ENCODE data around the gene MTMR12. TPM values are rescaled to one million over a fixed set of nuclear protein-coding genes. Genes with fewer than 3 reads are reported as not detected.

Gene MTMR12
- total and polyA plus RNA-seq, 2 donors from 2014 or later = 9.3 to 52.8 TPM

- FAIRE-seq (no peak), DNase-seq (no peak)
- no peak for TF ChIP-seq CTCF (IDR thresholded peaks at IDR 0.05; ENCODE audit: borderline replicate concordance, extremely low read depth, insufficient read depth)
- H3K9me3 ChIP-seq (ENCODE audit: control insufficient read depth in 2 of 3, insufficient read depth in 1 of 3, low read length in 3 of 3) = no peaks in the 10 kb centered on the region
- peaks cover 3 to 40% (median 11%) of the 10 kb centered on the region in 3 donors for H3K36me3 ChIP-seq (ENCODE audit: control insufficient read depth in 2 of 3, insufficient read depth in 3 of 3, low read length in 3 of 3)
- H3K27ac ChIP-seq (ENCODE audit: low read depth in 2 of 2, low read length in 2 of 2) = no peak overlapping the region
- H3K9ac ChIP-seq (ENCODE audit: low read length in 3 of 3) = no peak overlapping the region
- peaks cover 0 to 18% (median 4%) of the 10 kb centered on the region in 3 donors for H3K4me1 ChIP-seq (ENCODE audit: control insufficient read depth in 2 of 3, insufficient read depth in 2 of 3, low read depth in 1 of 3, low read length in 3 of 3)
- no peak overlapping the region for H3K4me3 ChIP-seq (ENCODE audit: low read length in 3 of 3)
- intact Hi-C loops (cut with DNase I) = no loop called here
- H3K27me3 ChIP-seq (ENCODE audit: control insufficient read depth, insufficient read depth, low read length) = no peaks in the 10 kb centered on the region
Observed at GRCh38 chr5:32245742-32246141, 67.0 kb downstream of the MTMR12 start.

- DNase-seq (no peak), FAIRE-seq (no peak)
- Histone ChIP-seq H3K36me3 (ENCODE audit: control insufficient read depth in 2 of 3, insufficient read depth in 3 of 3, low read length in 3 of 3) (peaks cover 3 to 47% (median 11%) of the 10 kb centered on the region in 3 donors), H3K9me3 (ENCODE audit: control insufficient read depth in 2 of 3, insufficient read depth in 1 of 3, low read length in 3 of 3) (no peaks in the 10 kb centered on the region), H3K4me1 (ENCODE audit: control insufficient read depth in 2 of 3, insufficient read depth in 2 of 3, low read depth in 1 of 3, low read length in 3 of 3) (peaks cover 0 to 18% (median 0%) of the 10 kb centered on the region in 3 donors), H3K27ac (ENCODE audit: low read depth in 2 of 2, low read length in 2 of 2) (no peak overlapping the region), H3K27me3 (ENCODE audit: control insufficient read depth, insufficient read depth, low read length) (no peaks in the 10 kb centered on the region), H3K4me3 (ENCODE audit: low read length in 3 of 3) (no peak overlapping the region), H3K9ac (ENCODE audit: low read length in 3 of 3) (no peak overlapping the region)
- intact Hi-C loops (cut with DNase I) = no loop called here
- no peak for TF ChIP-seq CTCF (IDR thresholded peaks at IDR 0.05; ENCODE audit: borderline replicate concordance, extremely low read depth, insufficient read depth)
Observed at GRCh38 chr5:32244017-32244416, 68.7 kb downstream of the MTMR12 start.

- Histone ChIP-seq H3K4me3 (ENCODE audit: low read length in 3 of 3) (peak overlapping the region in 1 of 3 donors; percentile 5), H3K27ac (ENCODE audit: low read depth in 2 of 2, low read length in 2 of 2) (peak overlapping the region; percentile 74 to 77), H3K36me3 (ENCODE audit: control insufficient read depth in 2 of 3, insufficient read depth in 3 of 3, low read length in 3 of 3) (peaks cover 3 to 35% (median 7%) of the 10 kb centered on the region in 3 donors), H3K27me3 (ENCODE audit: control insufficient read depth, insufficient read depth, low read length) (no peaks in the 10 kb centered on the region), H3K4me1 (ENCODE audit: control insufficient read depth in 2 of 3, insufficient read depth in 2 of 3, low read depth in 1 of 3, low read length in 3 of 3) (peaks cover 0 to 18% (median 0%) of the 10 kb centered on the region in 3 donors), H3K9me3 (ENCODE audit: control insufficient read depth in 2 of 3, insufficient read depth in 1 of 3, low read length in 3 of 3) (no peaks in the 10 kb centered on the region), H3K9ac (ENCODE audit: low read length in 3 of 3) (no peak overlapping the region)
- no peak for TF ChIP-seq CTCF (IDR thresholded peaks at IDR 0.05; ENCODE audit: borderline replicate concordance, extremely low read depth, insufficient read depth)
- intact Hi-C loops (cut with DNase I) = no loop called here
- peak in 3 of 5 donors; percentile 6 to 59 (median 55) for DNase-seq
- no peak for FAIRE-seq
Observed at GRCh38 chr5:32241034-32241783, 71.5 kb downstream of the MTMR12 start.

All from kidney (tissue), 14 donors.